RWPE2 (cell line): ENCODE data around the gene ZNF324.
A peak's percentile ranks its signal among the peaks of the same experiment; 100 is the strongest.

Experiments used
- ATAC-seq: fragments of 200-7000 bp; cut with Tn5 transposase; 3 replicates; pipeline ENCODE4 v1.9.1; 2021; ENCODE audit warnings: low read depth
- DNase-seq: peaks from one replicate; pipeline ENCODE4 v3.0.0-alpha.2; 2020; ENCODE audit warnings: low spot score
- H3K27ac ChIP-seq: fragments of 450-650 bp; 2 replicates; pipeline ENCODE4 v1.5.1; 2017; ENCODE audit warnings: mild to moderate bottlenecking; ENCODE audit not compliant: poor library complexity, severe bottlenecking
- H3K27me3 ChIP-seq: fragments of 250-450 bp; sonication (Bioruptor Pico); 2 replicates; pipeline ENCODE4 v1.5.1; 2021; ENCODE audit warnings: mild to moderate bottlenecking, moderate library complexity; ENCODE audit not compliant: insufficient read depth, poor library complexity, severe bottlenecking
- H3K36me3 ChIP-seq: fragments of 250-450 bp; sonication (Bioruptor Pico); 2 replicates; pipeline ENCODE4 v1.5.1; 2020; ENCODE audit warnings: low read depth, mild to moderate bottlenecking, moderate library complexity
- H3K4me1 ChIP-seq: fragments of 250-450 bp; sonication (Bioruptor Pico); 2 replicates; pipeline ENCODE4 v1.5.1; 2021; ENCODE audit warnings: mild to moderate bottlenecking, moderate library complexity; ENCODE audit not compliant: insufficient read depth, poor library complexity, severe bottlenecking
- H3K4me3 ChIP-seq: fragments of 250-450 bp; sonication (Bioruptor Pico); 2 replicates; pipeline ENCODE4 v1.5.1; 2021; ENCODE audit warnings: mild to moderate bottlenecking, moderate library complexity; ENCODE audit not compliant: severe bottlenecking
- H3K9me3 ChIP-seq: fragments of 250-450 bp; sonication (Bioruptor Pico); 2 replicates; pipeline ENCODE4 v1.5.1; 2021; ENCODE audit warnings: mild to moderate bottlenecking, moderate library complexity; ENCODE audit not compliant: severe bottlenecking
- TF ChIP-seq, protein P1 (sequence below): fragments of 450-650 bp; IDR thresholded peaks from one replicate; pipeline ENCODE4 v1.5.1; 2017; ENCODE audit warnings: mild to moderate bottlenecking, moderate library complexity; ENCODE audit not compliant: poor library complexity, severe bottlenecking

ZNF324 gene

DNA sequence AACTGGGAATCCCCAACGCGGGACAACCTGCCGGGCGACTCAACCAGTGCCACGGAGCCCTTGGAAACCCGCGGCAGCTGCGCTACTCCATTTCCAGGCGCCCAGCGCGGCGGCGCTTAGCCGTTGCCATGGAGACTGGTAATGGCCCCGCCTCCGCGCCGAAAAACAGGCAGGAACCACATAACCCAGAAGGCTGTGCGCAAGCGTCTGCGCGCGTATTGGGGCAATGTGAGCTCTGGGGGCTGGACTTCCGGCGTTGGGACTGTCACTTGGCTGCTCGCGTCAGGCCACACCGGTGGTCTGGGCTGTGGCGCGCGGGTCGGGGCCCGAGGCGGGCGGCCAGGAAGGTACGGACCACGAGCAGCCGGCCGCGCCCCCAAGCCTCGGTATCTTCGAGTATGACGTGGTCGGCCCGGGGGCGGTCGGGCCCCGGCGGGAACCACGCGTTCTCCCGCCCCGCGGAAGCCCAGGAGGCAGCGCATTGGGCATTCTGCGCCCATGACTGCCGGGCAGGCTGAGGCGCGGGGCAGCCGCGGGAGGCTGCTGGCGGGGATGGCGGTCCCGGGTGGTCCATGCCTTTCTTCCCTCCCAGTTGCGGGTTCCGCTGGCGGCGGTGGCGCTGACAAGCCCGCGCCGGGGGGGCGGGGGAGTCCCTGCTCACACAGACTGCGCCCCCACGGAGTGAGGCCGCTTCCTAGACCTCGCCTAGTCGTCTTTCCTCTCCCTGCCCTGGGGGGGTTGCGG lies 15.3 kb upstream of the ZNF324 start, which contains the start of gene ZNF324B:
ZNF324B (plus strand) TSS at position 265 of the 744 bp plus-strand sequence. CDS start 2,080 bp downstream, outside the sequence.
- Histone ChIP-seq H3K27ac (no peak within 1 kb of the TSS), H3K36me3 (peaks cover 4% of the 10 kb centered on the region; the same call in 1 of the 2 replicates), H3K4me3 (peak within 1 kb of the TSS; percentile 70), H3K4me1 (no peaks in the 10 kb centered on the region), H3K9me3 (no peaks in the 10 kb centered on the region), H3K27me3 (no peaks in the 10 kb centered on the region)
- DNase-seq = peak; percentile 94
- peak; percentile 95 for ATAC-seq
- TF ChIP-seq, protein P1, sequence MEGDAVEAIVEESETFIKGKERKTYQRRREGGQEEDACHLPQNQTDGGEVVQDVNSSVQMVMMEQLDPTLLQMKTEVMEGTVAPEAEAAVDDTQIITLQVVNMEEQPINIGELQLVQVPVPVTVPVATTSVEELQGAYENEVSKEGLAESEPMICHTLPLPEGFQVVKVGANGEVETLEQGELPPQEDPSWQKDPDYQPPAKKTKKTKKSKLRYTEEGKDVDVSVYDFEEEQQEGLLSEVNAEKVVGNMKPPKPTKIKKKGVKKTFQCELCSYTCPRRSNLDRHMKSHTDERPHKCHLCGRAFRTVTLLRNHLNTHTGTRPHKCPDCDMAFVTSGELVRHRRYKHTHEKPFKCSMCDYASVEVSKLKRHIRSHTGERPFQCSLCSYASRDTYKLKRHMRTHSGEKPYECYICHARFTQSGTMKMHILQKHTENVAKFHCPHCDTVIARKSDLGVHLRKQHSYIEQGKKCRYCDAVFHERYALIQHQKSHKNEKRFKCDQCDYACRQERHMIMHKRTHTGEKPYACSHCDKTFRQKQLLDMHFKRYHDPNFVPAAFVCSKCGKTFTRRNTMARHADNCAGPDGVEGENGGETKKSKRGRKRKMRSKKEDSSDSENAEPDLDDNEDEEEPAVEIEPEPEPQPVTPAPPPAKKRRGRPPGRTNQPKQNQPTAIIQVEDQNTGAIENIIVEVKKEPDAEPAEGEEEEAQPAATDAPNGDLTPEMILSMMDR = no peak

DNA sequence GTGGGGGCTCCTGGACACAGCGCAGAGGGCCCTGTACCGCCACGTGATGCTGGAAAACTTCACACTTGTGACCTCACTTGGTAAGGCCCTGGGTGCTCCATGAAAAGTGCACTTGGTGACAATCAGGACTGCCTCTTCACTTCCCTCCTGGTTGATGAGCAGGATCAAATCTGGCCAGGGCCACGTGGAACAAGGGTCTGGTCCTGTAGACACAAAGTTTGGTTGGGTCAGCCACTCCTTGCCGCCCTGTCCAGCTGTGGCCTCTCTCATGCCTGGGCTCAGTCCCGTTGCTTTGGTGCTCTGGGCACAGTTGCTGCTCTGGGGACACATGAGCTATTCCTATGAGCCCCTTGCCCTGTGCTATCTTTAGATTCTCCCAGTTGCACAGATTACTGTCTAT lies 13.1 kb upstream of the ZNF324 start:
- no peak overlapping the region for H3K27ac ChIP-seq
- no peaks in the 10 kb centered on the region for H3K4me1 ChIP-seq
- peaks cover 7% of the 10 kb centered on the region; the same call in 1 of the 2 replicates for H3K36me3 ChIP-seq
- no peaks in the 10 kb centered on the region for H3K27me3 ChIP-seq
- ATAC-seq = no peak
- no peak for DNase-seq
- no peak overlapping the region for H3K4me3 ChIP-seq
- H3K9me3 ChIP-seq = no peaks in the 10 kb centered on the region
- TF ChIP-seq, protein P1 = no peak

DNA sequence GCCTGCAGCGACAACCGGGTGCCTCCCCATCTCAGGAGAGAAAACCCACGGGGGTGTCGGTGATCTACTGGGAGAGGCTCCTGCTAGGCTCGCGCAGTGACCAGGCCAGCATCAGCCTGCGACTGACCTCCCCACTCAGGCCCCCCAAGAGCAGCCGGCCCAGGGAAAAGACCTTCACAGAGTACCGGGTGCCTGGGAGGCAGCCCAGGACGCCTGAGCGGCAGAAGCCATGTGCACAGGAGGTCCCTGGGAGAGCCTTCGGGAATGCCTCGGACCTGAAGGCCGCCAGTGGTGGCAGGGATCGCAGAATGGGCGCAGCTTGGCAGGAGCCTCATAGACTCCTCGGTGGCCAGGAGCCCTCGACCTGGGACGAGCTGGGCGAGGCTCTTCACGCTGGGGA lies 11.6 kb upstream of the ZNF324 start:
- Histone ChIP-seq H3K4me3 (no peak overlapping the region), H3K4me1 (peaks cover 4% of the 10 kb centered on the region)

DNA sequence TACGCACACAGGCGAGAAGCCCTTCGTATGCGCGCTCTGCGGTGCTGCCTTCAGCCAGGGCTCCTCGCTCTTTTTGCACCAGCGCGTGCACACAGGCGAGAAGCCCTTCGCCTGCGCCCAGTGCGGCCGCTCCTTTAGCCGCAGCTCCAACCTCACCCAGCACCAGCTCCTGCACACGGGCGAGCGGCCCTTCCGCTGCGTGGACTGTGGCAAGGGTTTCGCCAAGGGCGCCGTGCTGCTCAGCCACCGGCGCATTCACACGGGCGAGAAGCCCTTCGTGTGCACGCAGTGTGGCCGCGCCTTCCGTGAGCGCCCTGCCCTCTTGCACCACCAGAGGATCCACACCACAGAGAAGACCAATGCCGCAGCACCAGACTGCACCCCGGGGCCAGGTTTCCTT lies 10.8 kb upstream of the ZNF324 start:
- H3K4me1 ChIP-seq = peaks cover 4% of the 10 kb centered on the region
- H3K27ac ChIP-seq = no peak overlapping the region
- H3K9me3 ChIP-seq = no peaks in the 10 kb centered on the region
- TF ChIP-seq, protein P1 = no peak
- ATAC-seq (no peak), DNase-seq (no peak)
- no peaks in the 10 kb centered on the region for H3K27me3 ChIP-seq
- peaks cover 7% of the 10 kb centered on the region; the same call in 1 of the 2 replicates for H3K36me3 ChIP-seq
- H3K4me3 ChIP-seq = no peak overlapping the region

More for the DNA sequence above, 11.6 kb upstream of the ZNF324 start:
- Histone ChIP-seq H3K9me3 (no peaks in the 10 kb centered on the region), H3K27ac (no peak overlapping the region), H3K36me3 (peaks cover 7% of the 10 kb centered on the region; the same call in 1 of the 2 replicates), H3K27me3 (no peaks in the 10 kb centered on the region)
- no peak for ATAC-seq
- TF ChIP-seq, protein P1 = no peak
- DNase-seq = no peak

DNA sequence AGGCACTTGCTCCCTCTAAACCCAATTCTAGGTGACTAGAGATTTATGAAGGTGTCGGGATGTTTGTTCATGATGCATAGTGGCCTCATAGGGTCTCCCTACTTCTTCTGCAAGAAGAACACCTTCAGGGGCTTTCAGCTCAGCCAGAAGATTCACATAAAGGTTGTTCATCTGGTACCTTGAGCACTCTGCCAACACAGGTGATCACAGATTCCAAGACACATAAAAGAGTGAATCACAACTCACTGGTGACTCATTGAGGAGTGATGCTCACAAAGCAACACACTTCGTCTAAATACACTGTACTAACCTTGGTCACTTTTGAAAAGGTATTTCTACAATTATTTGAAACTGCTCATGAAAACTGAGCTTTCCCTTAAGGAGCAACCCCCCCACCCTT lies 6.8 kb upstream of the ZNF324 start:
- Histone ChIP-seq H3K36me3 (peaks cover 7% of the 10 kb centered on the region; the same call in 1 of the 2 replicates), H3K27me3 (no peaks in the 10 kb centered on the region), H3K9me3 (no peaks in the 10 kb centered on the region), H3K4me3 (no peak overlapping the region), H3K27ac (no peak overlapping the region), H3K4me1 (peaks cover 4% of the 10 kb centered on the region)
- DNase-seq (no peak), ATAC-seq (peak; percentile 97)
- TF ChIP-seq, protein P1 = no peak
